ENCODE results near the gene TP53AIP1. TPM values are rescaled to one million over a fixed set of nuclear protein-coding genes. Genes with fewer than 3 reads are reported as not detected.

Gene TP53AIP1
- under 1 TPM in 1 of 6 experiments, not detected in 5; 0.22 TPM for total RNA-seq
- long read RNA-seq = 0 reads

- no peaks in the 10 kb centered on the region for H3K9me3 ChIP-seq
- intact Hi-C loops (cut with DNase I) = no loop called here
- DNase-seq (no peak), ATAC-seq (no peak)
- no peaks in the 10 kb centered on the region for H3K4me1 ChIP-seq
- no peak within 1 kb of the TSS for H3K27ac ChIP-seq
- no peak for TF ChIP-seq POLR2A (IDR thresholded peaks at IDR 0.05)
- no peak for TF ChIP-seq CTCF (IDR thresholded peaks at IDR 0.05)
- H3K4me3 ChIP-seq = no peak within 1 kb of the TSS
- no peaks in the 10 kb centered on the region for H3K27me3 ChIP-seq
- H3K36me3 ChIP-seq = no peaks in the 10 kb centered on the region
- WGBS (ENCODE audit: insufficient coverage, low coverage, low lambda C conversion rate, missing lambda C conversion rate) = 93% methylated on average over 5 of the region's 21 CpGs
Measured at GRCh38 chr11:128942817-128943427, at the start of gene TP53AIP1. Gene TP53AIP1 (minus strand): TSS chr11:128942871. CDS start chr11:128937818, 5,053 bp downstream.

GRCh38 chr11:128988242-128988970, 45.7 kb upstream of the TP53AIP1 start:
- ATAC-seq (no peak), DNase-seq (no peak)
- Histone ChIP-seq H3K4me3 (no peak overlapping the region), H3K27ac (no peak overlapping the region), H3K9me3 (no peaks in the 10 kb centered on the region), H3K4me1 (no peaks in the 10 kb centered on the region), H3K27me3 (no peaks in the 10 kb centered on the region), H3K36me3 (peaks cover 0 to 4% (median 0%) of the 10 kb centered on the region in 4 donors)
- TF ChIP-seq POLR2A (IDR thresholded peaks at IDR 0.05) = no peak
- TF ChIP-seq CTCF (IDR thresholded peaks at IDR 0.05) = no peak
- intact Hi-C loops (cut with DNase I) = no loop called here

GRCh38 chr11:128985880-128986279, 43.2 kb upstream of the TP53AIP1 start:
- intact Hi-C loops (cut with DNase I) = no loop called here
- 65% methylated on average over 5 of the region's 5 CpGs for WGBS (ENCODE audit: insufficient coverage, low coverage, low lambda C conversion rate, missing lambda C conversion rate)
- no peak for ATAC-seq

GRCh38 chr11:128983023-128983422, 40.4 kb upstream of the TP53AIP1 start:
- DNase-seq = no peak
- 89% methylated on average over 8 of the region's 8 CpGs for WGBS (ENCODE audit: insufficient coverage, low coverage, low lambda C conversion rate, missing lambda C conversion rate)

More at GRCh38 chr11:128985880-128986279, 43.2 kb upstream of the TP53AIP1 start:
- Histone ChIP-seq H3K4me1 (no peaks in the 10 kb centered on the region), H3K36me3 (peaks cover 0 to 14% (median 0%) of the 10 kb centered on the region in 4 donors), H3K4me3 (no peak overlapping the region), H3K9me3 (no peaks in the 10 kb centered on the region), H3K27me3 (no peaks in the 10 kb centered on the region), H3K27ac (no peak overlapping the region)
- no peak for TF ChIP-seq CTCF (IDR thresholded peaks at IDR 0.05)
- TF ChIP-seq POLR2A (IDR thresholded peaks at IDR 0.05) = no peak
- no peak for DNase-seq

More at GRCh38 chr11:128983023-128983422, 40.4 kb upstream of the TP53AIP1 start:
- no peak for ATAC-seq
- intact Hi-C loops (cut with DNase I) = no loop called here
- TF ChIP-seq POLR2A (IDR thresholded peaks at IDR 0.05) = no peak
- TF ChIP-seq CTCF (IDR thresholded peaks at IDR 0.05) = no peak
- no peaks in the 10 kb centered on the region for H3K9me3 ChIP-seq
- H3K4me1 ChIP-seq = no peaks in the 10 kb centered on the region
- H3K36me3 ChIP-seq = peaks cover 0 to 20% (median 1%) of the 10 kb centered on the region in 4 donors
- no peaks in the 10 kb centered on the region for H3K27me3 ChIP-seq
- H3K27ac ChIP-seq = no peak overlapping the region
- H3K4me3 ChIP-seq = no peak overlapping the region
